Loucy (cell line): ENCODE results near the gene CNOT6.

Experiments
- EZH2phosphoT487 ChIP-seq: fragments of 200-600 bp; IDR thresholded peaks from 2 replicates; pipeline ENCODE4 v1.6.1; 2018; ENCODE audit warnings: antibody characterized with exemption, mild to moderate bottlenecking, moderate library complexity, borderline replicate concordance
- TF ChIP-seq, protein P1 (sequence below): fragments of 200-600 bp; sonication (generic); conservative IDR thresholded peaks from 2 replicates; pipeline ENCODE4 v1.5.1; 2014; ENCODE audit warnings: mild to moderate bottlenecking, antibody characterized with exemption, low read length

DNA sequence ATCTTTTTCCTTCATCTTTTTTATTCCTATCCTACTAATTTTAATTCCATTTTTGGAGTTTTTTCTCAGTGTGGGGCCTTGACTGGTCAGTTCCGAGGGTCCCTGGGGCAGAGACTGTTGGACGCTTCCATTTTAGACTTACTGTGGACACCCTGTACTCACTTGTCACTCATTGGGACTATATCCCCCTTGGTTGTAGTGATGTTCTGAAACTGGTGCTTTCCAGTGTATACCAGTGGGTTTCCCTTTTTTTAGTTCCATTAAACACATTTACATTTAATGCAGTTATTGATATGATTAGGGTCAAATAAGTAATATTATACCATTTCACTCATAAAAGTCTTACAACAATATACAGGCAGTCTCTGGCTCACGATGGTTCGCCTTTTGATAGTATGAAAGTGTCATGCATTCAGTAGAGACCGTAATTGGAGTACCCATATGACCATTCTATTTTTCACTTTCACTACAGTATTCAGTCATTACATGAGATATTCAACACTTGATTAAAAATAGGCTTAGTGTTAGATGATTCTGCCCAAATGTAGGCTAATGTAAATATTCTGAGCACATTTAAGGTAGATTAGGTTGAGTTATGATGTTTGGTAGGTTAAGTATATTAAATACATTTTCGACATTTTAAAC is 46.0 kb downstream of the CNOT6 start:
- TF ChIP-seq, protein P1, sequence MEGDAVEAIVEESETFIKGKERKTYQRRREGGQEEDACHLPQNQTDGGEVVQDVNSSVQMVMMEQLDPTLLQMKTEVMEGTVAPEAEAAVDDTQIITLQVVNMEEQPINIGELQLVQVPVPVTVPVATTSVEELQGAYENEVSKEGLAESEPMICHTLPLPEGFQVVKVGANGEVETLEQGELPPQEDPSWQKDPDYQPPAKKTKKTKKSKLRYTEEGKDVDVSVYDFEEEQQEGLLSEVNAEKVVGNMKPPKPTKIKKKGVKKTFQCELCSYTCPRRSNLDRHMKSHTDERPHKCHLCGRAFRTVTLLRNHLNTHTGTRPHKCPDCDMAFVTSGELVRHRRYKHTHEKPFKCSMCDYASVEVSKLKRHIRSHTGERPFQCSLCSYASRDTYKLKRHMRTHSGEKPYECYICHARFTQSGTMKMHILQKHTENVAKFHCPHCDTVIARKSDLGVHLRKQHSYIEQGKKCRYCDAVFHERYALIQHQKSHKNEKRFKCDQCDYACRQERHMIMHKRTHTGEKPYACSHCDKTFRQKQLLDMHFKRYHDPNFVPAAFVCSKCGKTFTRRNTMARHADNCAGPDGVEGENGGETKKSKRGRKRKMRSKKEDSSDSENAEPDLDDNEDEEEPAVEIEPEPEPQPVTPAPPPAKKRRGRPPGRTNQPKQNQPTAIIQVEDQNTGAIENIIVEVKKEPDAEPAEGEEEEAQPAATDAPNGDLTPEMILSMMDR = no peak
- no peak for TF ChIP-seq EZH2phosphoT487
